Measurements from ENCODE around the gene DISP3.

Gene DISP3

GRCh38 chr1:11482198-11482597 is 3.2 kb downstream of the DISP3 start:
- no peak for TF ChIP-seq CTCF (IDR thresholded peaks at IDR 0.05)
- no peaks in the 10 kb centered on the region for H3K36me3 ChIP-seq
- no peak overlapping the region for H3K4me3 ChIP-seq (ENCODE audit: low read depth in 1 of 2, low read length in 1 of 2)
- H3K27ac ChIP-seq, result no peak overlapping the region
- H3K9me3 ChIP-seq, result no peaks in the 10 kb centered on the region
- no peaks in the 10 kb centered on the region for H3K4me1 ChIP-seq (ENCODE audit: control insufficient read depth in 1 of 2, insufficient read depth in 1 of 2, low read depth in 1 of 2, low read length in 1 of 2)
- peaks cover 80% of the 10 kb centered on the region for H3K27me3 ChIP-seq

GRCh38 chr1:11482701-11483479 is 3.9 kb downstream of the DISP3 start:
- Histone ChIP-seq H3K4me1 (ENCODE audit: control insufficient read depth in 1 of 2, insufficient read depth in 1 of 2, low read depth in 1 of 2, low read length in 1 of 2) (no peaks in the 10 kb centered on the region), H3K27ac (no peak overlapping the region), H3K9me3 (no peaks in the 10 kb centered on the region), H3K4me3 (ENCODE audit: low read depth in 1 of 2, low read length in 1 of 2) (no peak overlapping the region), H3K27me3 (peaks cover 79% of the 10 kb centered on the region), H3K36me3 (no peaks in the 10 kb centered on the region)
- TF ChIP-seq CTCF (IDR thresholded peaks at IDR 0.05), result no peak

- Histone ChIP-seq H3K4me3 (ENCODE audit: low read depth in 1 of 2, low read length in 1 of 2) (no peak overlapping the region), H3K27me3 (peaks cover 70% of the 10 kb centered on the region), H3K27ac (no peak overlapping the region), H3K9me3 (no peaks in the 10 kb centered on the region), H3K4me1 (ENCODE audit: control insufficient read depth in 1 of 2, insufficient read depth in 1 of 2, low read depth in 1 of 2, low read length in 1 of 2) (no peaks in the 10 kb centered on the region), H3K36me3 (no peaks in the 10 kb centered on the region)
- no peak for TF ChIP-seq CTCF (IDR thresholded peaks at IDR 0.05)
Measured at GRCh38 chr1:11483581-11484320, 4.8 kb downstream of the DISP3 start.

GRCh38 chr1:11484321-11484655 is 5.3 kb downstream of the DISP3 start:
- Histone ChIP-seq H3K36me3 (no peaks in the 10 kb centered on the region), H3K4me3 (ENCODE audit: low read depth in 1 of 2, low read length in 1 of 2) (no peak overlapping the region), H3K4me1 (ENCODE audit: control insufficient read depth in 1 of 2, insufficient read depth in 1 of 2, low read depth in 1 of 2, low read length in 1 of 2) (no peaks in the 10 kb centered on the region), H3K9me3 (no peaks in the 10 kb centered on the region), H3K27ac (no peak overlapping the region), H3K27me3 (peaks cover 65% of the 10 kb centered on the region)
- TF ChIP-seq CTCF (IDR thresholded peaks at IDR 0.05), result no peak

- Histone ChIP-seq H3K4me3 (ENCODE audit: low read depth in 1 of 2, low read length in 1 of 2) (no peak overlapping the region), H3K36me3 (no peaks in the 10 kb centered on the region), H3K4me1 (ENCODE audit: control insufficient read depth in 1 of 2, insufficient read depth in 1 of 2, low read depth in 1 of 2, low read length in 1 of 2) (no peaks in the 10 kb centered on the region), H3K27me3 (peaks cover 56% of the 10 kb centered on the region), H3K27ac (no peak overlapping the region), H3K9me3 (no peaks in the 10 kb centered on the region)
- TF ChIP-seq CTCF (IDR thresholded peaks at IDR 0.05), result no peak
Measured at GRCh38 chr1:11485191-11485590, 6.2 kb downstream of the DISP3 start.

Data from neutrophil (primary cell).